ENCODE measurements around the gene HOXB2.
"Not testable (repeated sequence)": the region's sequence is repeated elsewhere in the genome, so short reads cannot be mapped to it uniquely, and the experiment has no call there.

HOXB2 gene

GRCh38 chr17:48520631-48521079 is 24.3 kb downstream of the HOXB2 start:
- H3K27ac Mint-ChIP-seq = no peak overlapping the region

DNA sequence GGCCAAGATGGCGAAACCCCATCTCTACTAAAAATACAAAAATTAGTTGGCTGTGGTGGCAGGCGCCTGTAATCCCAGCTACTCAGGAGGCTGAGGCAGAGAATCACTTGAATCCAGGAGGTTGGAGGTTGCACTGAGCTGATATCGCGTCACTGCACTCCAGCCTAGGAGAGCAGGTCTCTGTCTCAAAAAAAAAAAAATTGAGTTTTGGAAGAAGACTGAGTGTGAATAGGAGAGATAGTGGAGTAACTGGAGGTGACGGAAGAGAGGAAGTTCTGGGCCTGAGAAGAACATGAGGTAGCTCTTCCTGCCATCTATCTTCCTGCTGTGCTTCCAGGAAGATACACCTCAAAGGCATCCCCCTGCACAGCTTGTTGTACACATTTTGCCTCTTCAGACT is 25.5 kb downstream of the HOXB2 start:
- Mint-ChIP-seq H3K27ac (no peak overlapping the region), H3K27me3 (peaks cover 47 to 73% of the 10 kb centered on the region in 2 donors), H3K4me3 (no peak overlapping the region), H3K36me3 (no peaks in the 10 kb centered on the region), H3K4me1 (peaks cover 6 to 10% of the 10 kb centered on the region in 2 donors), H3K9me3 (no peaks in the 10 kb centered on the region)
- no peak for ATAC-seq (replicated peaks)
- no peak for DNase-seq

More at GRCh38 chr17:48520631-48521079, 24.3 kb downstream of the HOXB2 start:
- H3K27me3 Mint-ChIP-seq = peaks cover 49 to 73% of the 10 kb centered on the region in 2 donors
- H3K4me3 Mint-ChIP-seq = no peak overlapping the region
- ATAC-seq (replicated peaks) (no peak), DNase-seq (no peak)
- H3K36me3 Mint-ChIP-seq = no peaks in the 10 kb centered on the region
- peaks cover 6 to 10% of the 10 kb centered on the region in 2 donors for H3K4me1 Mint-ChIP-seq
- no peaks in the 10 kb centered on the region for H3K9me3 Mint-ChIP-seq

DNA sequence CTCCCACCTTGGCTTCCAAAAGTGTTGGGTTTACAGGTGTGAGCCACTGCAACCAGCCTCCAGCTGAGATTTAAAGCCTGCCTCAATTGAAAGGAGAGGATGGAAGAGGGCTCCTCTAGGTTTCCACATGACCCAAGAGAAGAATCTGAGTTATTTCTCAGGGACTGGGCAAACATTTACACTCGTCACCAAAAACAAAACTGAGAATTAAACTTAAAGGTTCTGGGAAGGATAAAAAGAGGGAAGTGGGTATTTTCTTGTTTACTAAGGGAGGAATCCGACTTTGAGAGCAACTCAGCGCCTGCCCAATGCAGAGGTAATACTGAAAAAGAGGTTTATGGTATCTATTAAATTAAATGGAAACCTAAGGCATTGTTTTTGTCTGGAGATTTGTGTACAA is 27.4 kb downstream of the HOXB2 start:
- Mint-ChIP-seq H3K36me3 (no peaks in the 10 kb centered on the region), H3K27ac (no peak overlapping the region), H3K27me3 (peaks cover 50 to 74% of the 10 kb centered on the region in 2 donors), H3K9me3 (no peaks in the 10 kb centered on the region), H3K4me3 (no peak overlapping the region), H3K4me1 (peaks cover 6 to 10% of the 10 kb centered on the region in 2 donors)
- ATAC-seq (replicated peaks) (peak; percentile 77 to 82), DNase-seq (no peak)

- Mint-ChIP-seq H3K4me3 (no peak overlapping the region), H3K27me3 (peaks cover 52 to 76% of the 10 kb centered on the region in 2 donors), H3K27ac (no peak overlapping the region), H3K36me3 (no peaks in the 10 kb centered on the region), H3K9me3 (no peaks in the 10 kb centered on the region), H3K4me1 (peaks cover 6 to 10% of the 10 kb centered on the region in 2 donors)
- no peak for ATAC-seq (replicated peaks)
- DNase-seq = no peak
These were observed 28.7 kb downstream of the HOXB2 start for GRCh38 chr17:48515925-48516900.

- H3K9me3 Mint-ChIP-seq = no peaks in the 10 kb centered on the region
- peaks cover 8 to 10% of the 10 kb centered on the region in 2 donors for H3K4me1 Mint-ChIP-seq
- H3K4me3 Mint-ChIP-seq = no peak overlapping the region
- no peak overlapping the region for H3K27ac Mint-ChIP-seq
- ATAC-seq (replicated peaks) (no peak), DNase-seq (no peak)
- H3K36me3 Mint-ChIP-seq = no peaks in the 10 kb centered on the region
- H3K27me3 Mint-ChIP-seq = peaks cover 52 to 63% of the 10 kb centered on the region in 2 donors
These were observed 30.4 kb downstream of the HOXB2 start for GRCh38 chr17:48514477-48514876.

GRCh38 chr17:48513666-48514455 is 31.0 kb downstream of the HOXB2 start:
- Mint-ChIP-seq H3K4me3 (no peak overlapping the region), H3K27ac (no peak overlapping the region), H3K4me1 (peaks cover 8 to 10% of the 10 kb centered on the region in 2 donors), H3K27me3 (peaks cover 52 to 65% of the 10 kb centered on the region in 2 donors), H3K36me3 (no peaks in the 10 kb centered on the region), H3K9me3 (no peaks in the 10 kb centered on the region)
- no peak for DNase-seq
- no peak for ATAC-seq (replicated peaks)

DNA sequence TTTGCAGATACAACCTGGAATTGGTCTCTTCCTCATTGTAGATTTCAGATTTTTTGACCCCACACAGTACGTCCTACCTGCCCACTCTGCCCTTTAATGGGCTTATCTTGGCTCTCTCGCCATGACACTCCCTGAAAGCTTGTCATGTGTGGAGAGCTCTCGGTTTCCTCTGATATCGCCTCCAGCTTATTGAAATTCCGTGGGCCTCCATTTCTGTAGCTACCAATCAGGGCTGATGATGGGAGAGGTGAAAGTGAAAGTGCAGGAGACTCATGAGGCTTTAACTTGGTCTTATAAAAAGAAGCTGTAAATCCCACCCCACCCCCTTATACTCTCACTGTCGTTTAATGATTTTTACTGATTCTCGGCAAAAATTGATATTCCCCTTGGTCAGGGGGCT is 31.8 kb downstream of the HOXB2 start:
- no peaks in the 10 kb centered on the region for H3K36me3 Mint-ChIP-seq
- ATAC-seq (replicated peaks) = no peak
- H3K27me3 Mint-ChIP-seq = peaks cover 59 to 70% of the 10 kb centered on the region in 2 donors

DNA sequence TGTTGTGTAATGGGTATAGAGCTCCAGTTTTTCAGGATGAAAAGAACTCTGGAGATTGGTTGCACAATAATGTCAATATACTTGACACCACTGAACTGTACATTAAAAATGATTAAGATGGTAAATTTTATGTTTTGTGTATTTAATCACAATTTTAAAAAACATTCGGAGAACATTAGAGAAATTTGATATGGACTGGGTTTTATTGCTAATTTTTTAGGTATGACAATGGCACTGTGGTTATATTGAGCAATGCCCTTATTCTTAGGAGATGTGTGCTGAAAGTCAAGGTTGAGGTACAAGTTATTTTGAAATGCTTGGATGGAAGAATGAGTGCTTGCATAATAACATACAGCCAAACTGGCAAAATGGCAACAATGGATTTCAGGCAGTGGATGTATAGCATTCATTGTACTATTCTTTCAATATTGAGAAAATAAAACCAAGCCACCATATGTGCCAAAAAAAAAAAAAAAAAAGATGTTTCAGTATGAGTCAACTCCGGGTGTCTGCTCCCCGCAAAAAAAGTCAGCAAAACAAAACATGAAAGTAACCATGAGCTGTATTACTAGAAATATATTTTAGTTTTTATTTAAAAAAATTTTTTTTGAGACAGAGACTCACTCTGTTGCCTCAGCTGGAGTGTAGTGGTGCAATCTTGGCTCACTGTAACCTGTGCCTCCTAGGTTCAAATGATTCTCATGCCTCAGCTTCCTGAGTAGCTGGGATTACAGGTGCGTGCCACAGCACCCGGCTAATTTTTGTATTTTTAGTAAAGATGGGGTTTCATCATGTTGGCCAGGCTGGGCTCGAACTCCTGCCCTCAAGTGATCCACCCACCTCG is 33.9 kb downstream of the HOXB2 start:
- DNase-seq (no peak), ATAC-seq (replicated peaks) (no peak)
- Mint-ChIP-seq H3K9me3 (no peaks in the 10 kb centered on the region), H3K4me3 (no peak overlapping the region), H3K27me3 (peaks cover 53 to 61% of the 10 kb centered on the region in 2 donors), H3K36me3 (no peaks in the 10 kb centered on the region), H3K27ac (no peak overlapping the region), H3K4me1 (peaks cover 0 to 2% of the 10 kb centered on the region in 2 donors)

More for the DNA sequence above, 31.8 kb downstream of the HOXB2 start:
- Mint-ChIP-seq H3K4me3 (no peak overlapping the region), H3K27ac (no peak overlapping the region), H3K9me3 (no peaks in the 10 kb centered on the region), H3K4me1 (peaks cover 8 to 10% of the 10 kb centered on the region in 2 donors)
- DNase-seq = no peak

DNA sequence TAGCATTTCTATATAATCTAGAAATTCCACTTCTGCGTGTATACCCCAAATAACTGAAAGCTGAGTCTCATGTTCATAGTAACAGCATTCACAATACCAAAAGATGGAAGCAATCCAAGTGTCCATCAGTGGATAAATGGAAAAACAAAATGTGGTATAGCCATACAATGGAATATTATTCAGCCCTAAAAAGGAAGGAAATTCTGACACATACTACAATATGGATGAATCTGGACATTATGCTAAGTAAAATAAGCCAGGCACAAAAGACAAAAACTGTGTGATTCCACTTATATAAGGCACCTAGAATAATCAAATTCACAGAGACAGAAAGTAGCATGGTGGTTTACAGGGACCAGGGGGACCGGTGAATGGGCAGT is 34.5 kb downstream of the HOXB2 start:
- Mint-ChIP-seq H3K36me3 (no peaks in the 10 kb centered on the region), H3K27ac (no peak overlapping the region), H3K4me3 (no peak overlapping the region), H3K9me3 (no peaks in the 10 kb centered on the region), H3K27me3 (peaks cover 47 to 58% of the 10 kb centered on the region in 2 donors), H3K4me1 (peaks cover 0 to 2% of the 10 kb centered on the region in 2 donors)
- ATAC-seq (replicated peaks) (no peak), DNase-seq (no peak)

DNA sequence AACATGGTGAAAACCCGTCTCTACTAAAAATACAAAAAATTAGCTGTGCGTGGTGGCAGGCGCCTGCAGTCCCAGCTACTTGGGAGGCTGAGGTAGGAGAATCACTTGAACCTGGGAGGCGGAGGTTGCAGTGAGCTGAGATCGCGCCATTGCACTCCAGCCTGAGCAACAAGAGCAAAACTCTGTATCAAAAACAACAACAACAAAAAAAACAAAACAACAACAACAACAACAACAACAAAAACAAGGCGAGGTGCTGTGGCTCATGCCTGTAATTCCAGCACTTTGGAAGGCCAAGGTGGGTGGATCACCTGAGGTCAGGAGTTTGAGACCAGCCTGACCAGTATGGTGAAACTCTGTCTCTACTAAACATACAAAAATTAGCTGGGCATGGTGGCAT is 35.2 kb downstream of the HOXB2 start:
- not testable (repeated sequence) for H3K9me3 Mint-ChIP-seq; H3K27ac Mint-ChIP-seq; ATAC-seq (replicated peaks); H3K36me3 Mint-ChIP-seq; H3K4me1 Mint-ChIP-seq; H3K4me3 Mint-ChIP-seq; DNase-seq
- peaks cover 44 to 58% of the 10 kb centered on the region in 2 donors for H3K27me3 Mint-ChIP-seq

DNA sequence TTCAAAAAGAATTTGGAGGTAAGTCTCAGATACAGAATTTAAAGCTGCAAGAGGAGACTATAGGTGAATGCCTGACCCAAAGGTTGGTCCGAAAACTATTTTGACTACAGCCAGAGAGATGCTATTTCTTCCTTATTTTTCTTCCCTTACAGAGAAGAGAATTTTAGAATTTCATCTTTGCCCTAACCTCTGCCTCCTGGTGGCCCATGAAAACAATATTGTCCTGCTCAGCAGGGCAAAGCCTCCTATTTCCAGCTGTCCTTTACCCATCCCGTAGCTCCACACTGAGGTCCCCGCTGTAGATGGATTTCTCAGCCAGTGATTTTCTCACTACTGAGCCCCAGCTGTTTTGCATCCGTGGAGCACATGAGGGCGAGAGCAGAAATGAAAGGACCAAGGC is 38.7 kb downstream of the HOXB2 start:
- Mint-ChIP-seq H3K4me1 (peaks cover 0 to 2% of the 10 kb centered on the region in 2 donors), H3K27ac (no peak overlapping the region), H3K4me3 (no peak overlapping the region), H3K27me3 (peaks cover 48 to 56% of the 10 kb centered on the region in 2 donors), H3K9me3 (no peaks in the 10 kb centered on the region), H3K36me3 (peaks cover 0 to 1% of the 10 kb centered on the region in 2 donors)
- ATAC-seq (replicated peaks) = no peak
- DNase-seq = no peak

DNA sequence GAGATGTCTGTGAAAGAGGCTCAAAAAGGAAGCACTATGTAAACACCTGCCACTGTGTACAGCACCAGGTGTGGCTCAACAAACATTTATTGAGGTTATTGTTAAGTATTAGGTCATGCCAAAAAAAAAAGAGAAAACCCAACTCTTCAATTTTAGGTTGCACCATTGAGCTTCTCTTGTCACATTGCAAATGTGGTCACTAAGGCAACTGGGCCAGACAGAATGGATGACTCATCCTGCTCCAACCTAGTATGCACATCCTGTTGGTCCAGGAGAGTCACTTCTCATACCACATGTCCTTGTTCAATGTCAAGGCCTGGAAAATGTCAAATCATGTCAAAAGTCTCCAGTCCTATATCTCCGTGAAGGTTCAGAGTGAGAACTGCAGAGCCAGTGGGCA is 39.1 kb downstream of the HOXB2 start:
- H3K27me3 Mint-ChIP-seq = peaks cover 45 to 56% of the 10 kb centered on the region in 2 donors
- no peaks in the 10 kb centered on the region for H3K9me3 Mint-ChIP-seq
- peaks cover 0 to 1% of the 10 kb centered on the region in 2 donors for H3K36me3 Mint-ChIP-seq
- no peak overlapping the region for H3K27ac Mint-ChIP-seq
- DNase-seq (no peak), ATAC-seq (replicated peaks) (peak; percentile 89 to 98)
- H3K4me1 Mint-ChIP-seq = peaks cover 0 to under 1% of the 10 kb centered on the region in 2 donors
- H3K4me3 Mint-ChIP-seq = no peak overlapping the region

DNA sequence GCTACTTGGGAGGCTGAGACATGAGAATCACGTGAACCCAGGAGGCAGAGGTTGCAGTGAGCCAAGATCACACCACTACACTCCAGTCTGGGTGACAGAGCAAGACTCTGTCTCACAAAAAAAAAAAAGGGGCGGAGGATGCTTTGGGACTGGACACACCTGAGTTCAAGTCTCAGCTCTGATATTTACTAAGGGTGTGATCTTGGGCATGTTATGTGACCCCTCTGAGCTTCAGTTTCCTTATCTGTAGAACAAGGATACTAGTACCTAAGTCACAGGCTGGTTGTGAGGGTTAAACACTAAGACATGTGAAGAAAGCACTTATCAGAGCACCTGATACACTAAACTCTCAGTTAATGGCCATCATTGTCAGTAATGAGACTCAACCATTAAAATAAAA is 40.0 kb downstream of the HOXB2 start:
- ATAC-seq (replicated peaks) (no peak), DNase-seq (no peak)
- Mint-ChIP-seq H3K27me3 (peaks cover 48 to 56% of the 10 kb centered on the region in 2 donors), H3K27ac (no peak overlapping the region), H3K4me3 (no peak overlapping the region), H3K36me3 (peaks cover 0 to 1% of the 10 kb centered on the region in 2 donors), H3K4me1 (no peaks in the 10 kb centered on the region), H3K9me3 (no peaks in the 10 kb centered on the region)

GRCh38 chr17:48503747-48504146 is 41.2 kb downstream of the HOXB2 start:
- no peak overlapping the region for H3K27ac Mint-ChIP-seq
- peaks cover 46 to 48% of the 10 kb centered on the region in 2 donors for H3K27me3 Mint-ChIP-seq
- DNase-seq (no peak), ATAC-seq (replicated peaks) (no peak)
- H3K4me1 Mint-ChIP-seq = no peaks in the 10 kb centered on the region
- no peak overlapping the region for H3K4me3 Mint-ChIP-seq
- H3K9me3 Mint-ChIP-seq = no peaks in the 10 kb centered on the region
- peaks cover 0 to 1% of the 10 kb centered on the region in 2 donors for H3K36me3 Mint-ChIP-seq

Measured in stimulated activated naive B cell treated with anti-CD40 and anti-IgM and Interleukin-4, amounts not matched to agents 10 μg/mL and 1 μg/mL and 100 μg/mL, for 72 hours (primary cell).